Left renal pelvis (tissue), 4 donors: Measurements from ENCODE around the gene DUS3L. TPM values are rescaled to one million over a fixed set of nuclear protein-coding genes. Genes with fewer than 3 reads are reported as not detected.

Experiments
- DNase-seq, 4 donors: peaks; one replicate each; pipeline ENCODE4 v3.0.0-alpha.2; 2013; ENCODE audit warnings: low read depth in 4 of 4, low spot score in 3 of 4
- polyA plus RNA-seq, 4 donors: library from polyadenylated mRNA; unstranded; fragments of 120-200 nt; gene quantifications; one replicate each; pipeline ENCODE4 v1.2.1, GENCODE V29; 2013; ENCODE audit not compliant: insufficient read length in 4 of 4

DUS3L gene
- 10 to 100 TPM; 16.1 to 33.3 (median 24.3) TPM for polyA plus RNA-seq

- peak; percentile 87 to 93 (median 90) for DNase-seq
Observed at GRCh38 chr19:5790559-5791520, at the start of gene DUS3L. DUS3L (minus strand) TSS chr19:5791163; CDS start chr19:5791141, 22 bp downstream.

GRCh38 chr19:5839065-5840017 lies 48.4 kb upstream of the DUS3L start, which contains the start of gene FUT6:
FUT6 (minus strand) TSS chr19:5839702; CDS start chr19:5832567, 7,135 bp downstream.
- DNase-seq = no peak

GRCh38 chr19:5838353-5839064 lies 47.5 kb upstream of the DUS3L start:
- DNase-seq = no peak

GRCh38 chr19:5837761-5838352 lies 46.9 kb upstream of the DUS3L start:
- no peak for DNase-seq

GRCh38 chr19:5832527-5833216 lies 41.7 kb upstream of the DUS3L start:
- no peak for DNase-seq

GRCh38 chr19:5832061-5832460 lies 41.1 kb upstream of the DUS3L start:
- DNase-seq = no peak

- DNase-seq = no peak
Observed at GRCh38 chr19:5831159-5831558, 40.2 kb upstream of the DUS3L start.

- DNase-seq = no peak
Observed at GRCh38 chr19:5829567-5830310, 38.8 kb upstream of the DUS3L start.

GRCh38 chr19:5828661-5829566 lies 38.0 kb upstream of the DUS3L start:
- DNase-seq = peak in 1 of 4 donors; percentile 75

GRCh38 chr19:5827891-5828660 lies 37.1 kb upstream of the DUS3L start:
- peak; percentile 84 to 91 (median 88) for DNase-seq

- no peak for DNase-seq
Observed at GRCh38 chr19:5827342-5827890, 36.5 kb upstream of the DUS3L start.

GRCh38 chr19:5826531-5827341 lies 35.8 kb upstream of the DUS3L start:
- peak in 1 of 4 donors; percentile 73 for DNase-seq

- no peak for DNase-seq
Observed at GRCh38 chr19:5825178-5825577, 34.2 kb upstream of the DUS3L start.

- no peak for DNase-seq
Observed at GRCh38 chr19:5824751-5825150, 33.8 kb upstream of the DUS3L start.

GRCh38 chr19:5823579-5824281 lies 32.8 kb upstream of the DUS3L start:
- DNase-seq = no peak
